ENCODE data around the gene TUBA4A.

Gene TUBA4A

GRCh38 chr2:219273937-219274336 lies 20.2 kb upstream of the TUBA4A start:
- H3K4me3 ChIP-seq (ENCODE audit: low read length), result no peak overlapping the region
- no peak for TF ChIP-seq CTCF (conservative IDR thresholded peaks at IDR 0.05; ENCODE audit: low read length)
- no peak for DNase-seq (ENCODE audit: low read depth)

GRCh38 chr2:219272995-219273394 lies 19.3 kb upstream of the TUBA4A start:
- DNase-seq (ENCODE audit: low read depth), result no peak
- TF ChIP-seq CTCF (conservative IDR thresholded peaks at IDR 0.05; ENCODE audit: low read length), result no peak
- H3K4me3 ChIP-seq (ENCODE audit: low read length), result no peak overlapping the region

- no peak for TF ChIP-seq CTCF (conservative IDR thresholded peaks at IDR 0.05; ENCODE audit: low read length)
- H3K4me3 ChIP-seq (ENCODE audit: low read length), result no peak overlapping the region
- no peak for DNase-seq (ENCODE audit: low read depth)
Measured at GRCh38 chr2:219272356-219272755, 18.6 kb upstream of the TUBA4A start.

GRCh38 chr2:219271021-219271420 lies 17.3 kb upstream of the TUBA4A start:
- DNase-seq (ENCODE audit: low read depth), result no peak
- TF ChIP-seq CTCF (conservative IDR thresholded peaks at IDR 0.05; ENCODE audit: low read length), result no peak
- H3K4me3 ChIP-seq (ENCODE audit: low read length), result no peak overlapping the region

- no peak overlapping the region for H3K4me3 ChIP-seq (ENCODE audit: low read length)
- DNase-seq (ENCODE audit: low read depth), result no peak
- TF ChIP-seq CTCF (conservative IDR thresholded peaks at IDR 0.05; ENCODE audit: low read length), result no peak
Measured at GRCh38 chr2:219270055-219270372, 16.3 kb upstream of the TUBA4A start.

- TF ChIP-seq CTCF (conservative IDR thresholded peaks at IDR 0.05; ENCODE audit: low read length), result no peak
- no peak for DNase-seq (ENCODE audit: low read depth)
- no peak overlapping the region for H3K4me3 ChIP-seq (ENCODE audit: low read length)
Measured at GRCh38 chr2:219269362-219270054, 15.8 kb upstream of the TUBA4A start.

GRCh38 chr2:219268294-219268693 lies 14.6 kb upstream of the TUBA4A start:
- DNase-seq (ENCODE audit: low read depth), result no peak
- H3K4me3 ChIP-seq (ENCODE audit: low read length), result no peak overlapping the region
- TF ChIP-seq CTCF (conservative IDR thresholded peaks at IDR 0.05; ENCODE audit: low read length), result no peak
